ENCODE measurements around the gene SETDB2. TPM values are rescaled to one million over a fixed set of nuclear protein-coding genes. Genes with fewer than 3 reads are reported as not detected.

The SETDB2 gene
- total and polyA plus RNA-seq, 2 of the 4 experiments (the other 2 are of a cell fraction) = 4.3 to 5.7 TPM

DNA sequence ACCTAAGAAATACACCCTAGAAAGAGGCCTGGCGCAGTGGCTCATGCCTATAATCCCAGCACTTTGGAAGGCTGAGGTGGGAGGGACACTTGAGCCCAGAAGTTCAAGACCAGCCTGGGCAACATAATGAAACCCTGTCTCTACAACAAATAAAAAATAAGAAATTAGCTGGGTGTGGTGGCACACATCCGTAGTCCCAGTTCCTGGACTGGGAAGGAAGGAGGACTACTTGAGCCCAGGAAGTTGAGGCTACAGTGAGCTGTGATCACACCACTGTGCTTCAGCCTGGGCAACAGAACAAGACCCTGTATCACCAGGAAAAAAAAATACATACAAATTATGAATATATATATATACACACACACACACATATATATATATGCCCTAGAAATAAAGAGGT lies 94.3 kb downstream of the SETDB2 start:
- no peaks in the 10 kb centered on the region for H3K27me3 ChIP-seq (ENCODE audit: control insufficient read depth, insufficient read depth, low read length)
- no peak overlapping the region for H3K4me2 ChIP-seq (ENCODE audit: low read depth, low read length)
- no peak overlapping the region for H3K14ac ChIP-seq (replicated peaks; ENCODE audit: low read depth, low read length)
- ATAC-seq (ENCODE audit: low read depth) (no peak), DNase-seq (no peak)
- no peak overlapping the region for H2BK20ac ChIP-seq (ENCODE audit: low read depth, low read length)
- no peak overlapping the region for H2BK5ac ChIP-seq (ENCODE audit: low read depth, low read length, poor library complexity, severe bottlenecking)
- no peaks in the 10 kb centered on the region for H3K9me3 ChIP-seq (ENCODE audit: control insufficient read depth, insufficient read depth, low read length)
- no peak overlapping the region for H2AFZ ChIP-seq (replicated peaks; ENCODE audit: low read length, poor library complexity)
- H2AK5ac ChIP-seq (ENCODE audit: low read depth, low read length) = no peak overlapping the region
- peaks cover 17% of the 10 kb centered on the region for H3K36me3 ChIP-seq (ENCODE audit: control insufficient read depth, insufficient read depth, low read length)
- TF ChIP-seq RAD21 (IDR thresholded peaks at IDR 0.05; ENCODE audit: low read length) (no peak), BHLHE40 (IDR thresholded peaks at IDR 0.05; ENCODE audit: low read depth, low read length) (no peak)
- no peak overlapping the region for H4K8ac ChIP-seq (ENCODE audit: low read depth in 2 of 2, low read length in 2 of 2)
- no peak overlapping the region for H3K56ac ChIP-seq (ENCODE audit: extremely low read depth, insufficient read depth, low read length)
- no peak overlapping the region for H2BK15ac ChIP-seq (ENCODE audit: low read depth, low read length)
- no peak overlapping the region for H3K9ac ChIP-seq (ENCODE audit: low read depth, low read length)
- no peak overlapping the region for H2AK9ac ChIP-seq (replicated peaks; ENCODE audit: low read depth, low read length, poor library complexity)
- no peak overlapping the region for H3K4ac ChIP-seq (ENCODE audit: low read depth, low read length)
- WGBS, 2 experiments (ENCODE audit: extremely low coverage in 2 of 2, insufficient read length in 1 of 2) = no CpG with 5 or more reads among the region's 2 CpGs
- BruUV-seq (replicated peaks) = no TSS peak
- no peak overlapping the region for H3K27ac ChIP-seq (ENCODE audit: insufficient read depth, low read length)
- dilution Hi-C loops (cut with HindIII; ENCODE audit: low sequenced_read_pairs, unreplicated experiment) (no loop called here), in situ Hi-C loops (cut with MboI; ENCODE audit: low sequenced_read_pairs) (no loop called here), intact Hi-C loops (cut with micrococcal nuclease) (no loop called here)
- CTCF ChIA-PET = no interaction called here
- no peak overlapping the region for H4K5ac ChIP-seq (ENCODE audit: low read depth, low read length)
- H3K4me1 ChIP-seq (ENCODE audit: control insufficient read depth, insufficient read depth, low read length) = no peaks in the 10 kb centered on the region
- peaks cover 7% of the 10 kb centered on the region for H3K9me1 ChIP-seq (ENCODE audit: insufficient read depth, low read length)
- no peak overlapping the region for H2BK120ac ChIP-seq (ENCODE audit: low read depth, low read length)
- peaks cover 0 to 3% of the 10 kb centered on the region in 2 experiments; a peak in 1 of 4 replicates for H3K79me1 ChIP-seq (ENCODE audit: low read depth in 1 of 2, low read length in 2 of 2)
- POLR2A ChIA-PET (ENCODE audit: unreplicated experiment) = interaction anchor here (0.7 kb wide), 1 partner anchor 43 kb away, joined by 4 read pairs; the partner anchor contains the start of gene PHF11
- H3K23ac ChIP-seq (ENCODE audit: low read depth, low read length) = no peak overlapping the region
- H4K20me1 ChIP-seq (ENCODE audit: insufficient read depth, low read length) = no peaks in the 10 kb centered on the region
- H3K4me3 ChIP-seq (ENCODE audit: insufficient read depth, low read depth, low read length) = no peak overlapping the region
- H3K18ac ChIP-seq (ENCODE audit: low read depth, low read length) = no peak overlapping the region
- no peak overlapping the region for H4K91ac ChIP-seq (ENCODE audit: insufficient read depth, low read depth, low read length)

Measured in IMR-90 (cell line).